B cell (primary cell): ENCODE results near the gene NFE2.

ENCODE experiments used
- CTCF ChIP-seq: fragments of 200-600 bp; IDR thresholded peaks from one replicate; pipeline ENCODE4 v1.8.0; 2022; ENCODE audit warnings: antibody characterized with exemption, mild to moderate bottlenecking
- EZH2 ChIP-seq: IDR thresholded peaks from 2 replicates; pipeline ENCODE4 v1.6.1; 2012; ENCODE audit warnings: borderline replicate concordance, low read depth, mild to moderate bottlenecking, moderate library complexity, low read length; ENCODE audit not compliant: insufficient read depth, poor library complexity, severe bottlenecking

GRCh38 chr12:54303640-54304039 is 2.8 kb upstream of the NFE2 start:
- TF ChIP-seq CTCF, result no peak
- TF ChIP-seq EZH2, result no peak
